Progenitor cell of endocrine pancreas (in vitro differentiated cells): ENCODE data around the gene CLTCL1. TPM values are rescaled to one million over a fixed set of nuclear protein-coding genes. Genes with fewer than 3 reads are reported as not detected.

ENCODE experiments used
- DNase-seq: peaks from one replicate; pipeline ENCODE4 v3.0.0; 2021; ENCODE audit warnings: low spot score; ENCODE audit not compliant: unreplicated experiment
- H3K27ac Mint-ChIP-seq: 2 replicates; pipeline ENCODE4 v1.8.0; 2021; ENCODE audit warnings: mild to moderate bottlenecking, moderate library complexity, mixed read lengths
- H3K27me3 Mint-ChIP-seq: 2 replicates; pipeline ENCODE4 v1.8.0; 2021; ENCODE audit warnings: mixed read lengths
- H3K36me3 Mint-ChIP-seq: 2 replicates; pipeline ENCODE4 v1.8.0; 2022; ENCODE audit warnings: mixed read lengths; ENCODE audit not compliant: insufficient read depth
- H3K4me1 Mint-ChIP-seq: 2 replicates; pipeline ENCODE4 v1.8.0; 2021; ENCODE audit warnings: low read depth, mixed read lengths
- H3K4me3 Mint-ChIP-seq: 2 replicates; pipeline ENCODE4 v1.8.0; 2021; ENCODE audit warnings: low read depth, mild to moderate bottlenecking, moderate library complexity, mixed read lengths
- H3K9me3 Mint-ChIP-seq: 2 replicates; pipeline ENCODE4 v1.8.0; 2021; ENCODE audit warnings: low read depth, mixed read lengths
- CTCF ChIP-seq: fragments of 200-600 bp; sonication (generic); IDR thresholded peaks from one replicate; pipeline ENCODE4 v1.5.0; 2021; ENCODE audit warnings: antibody characterized with exemption, mild to moderate bottlenecking; ENCODE audit not compliant: unreplicated experiment
- total RNA-seq: library from RNA; stranded (reverse); gene quantifications from 2 replicates; pipeline ENCODE4 v1.2.1, GENCODE V29; 2021

The CLTCL1 gene
- total RNA-seq, 1 donor from 2014 or later: 6.6 TPM

GRCh38 chr22:19193879-19194278 is 97.6 kb downstream of the CLTCL1 start:
- no peaks in the 10 kb centered on the region for H3K27me3 Mint-ChIP-seq
- H3K4me3 Mint-ChIP-seq: no peak overlapping the region
- no peak overlapping the region for H3K27ac Mint-ChIP-seq
- no peak for DNase-seq
- no peak for TF ChIP-seq CTCF
- no peaks in the 10 kb centered on the region for H3K9me3 Mint-ChIP-seq
- H3K4me1 Mint-ChIP-seq: no peaks in the 10 kb centered on the region
- H3K36me3 Mint-ChIP-seq: no peaks in the 10 kb centered on the region

- Mint-ChIP-seq H3K36me3 (no peaks in the 10 kb centered on the region), H3K27ac (no peak overlapping the region), H3K4me3 (no peak overlapping the region), H3K27me3 (no peaks in the 10 kb centered on the region), H3K4me1 (no peaks in the 10 kb centered on the region), H3K9me3 (no peaks in the 10 kb centered on the region)
- DNase-seq: no peak
- no peak for TF ChIP-seq CTCF
Measured at GRCh38 chr22:19187716-19188563, 103.6 kb downstream of the CLTCL1 start.

- no peaks in the 10 kb centered on the region for H3K9me3 Mint-ChIP-seq
- DNase-seq: no peak
- H3K36me3 Mint-ChIP-seq: no peaks in the 10 kb centered on the region
- no peak overlapping the region for H3K27ac Mint-ChIP-seq
- no peaks in the 10 kb centered on the region for H3K4me1 Mint-ChIP-seq
- H3K27me3 Mint-ChIP-seq: no peaks in the 10 kb centered on the region
- no peak for TF ChIP-seq CTCF
- no peak overlapping the region for H3K4me3 Mint-ChIP-seq
Measured at GRCh38 chr22:19184276-19184997, 107.1 kb downstream of the CLTCL1 start.

- no peak overlapping the region for H3K4me3 Mint-ChIP-seq
- no peak for DNase-seq
- no peaks in the 10 kb centered on the region for H3K9me3 Mint-ChIP-seq
Measured at GRCh38 chr22:19183216-19183615, 108.3 kb downstream of the CLTCL1 start.

More at GRCh38 chr22:19183216-19183615, 108.3 kb downstream of the CLTCL1 start:
- no peak for TF ChIP-seq CTCF
- no peaks in the 10 kb centered on the region for H3K36me3 Mint-ChIP-seq
- H3K27ac Mint-ChIP-seq: no peak overlapping the region
- H3K27me3 Mint-ChIP-seq: no peaks in the 10 kb centered on the region
- H3K4me1 Mint-ChIP-seq: peaks cover 3% of the 10 kb centered on the region
